GM21390 (cell line): ENCODE data around the gene CHST11.

ENCODE experiments used
- ATAC-seq: cut with Tn5 transposase; IDR thresholded peaks from one replicate; pipeline ENCODE4 v1.9.1; 2021; ENCODE audit not compliant: unreplicated experiment

The CHST11 gene

GRCh38 chr12:104624529-104624928 is 167.8 kb downstream of the CHST11 start:
- ATAC-seq, result no peak

GRCh38 chr12:104626069-104626837 is 169.5 kb downstream of the CHST11 start:
- ATAC-seq, result no peak

DNA sequence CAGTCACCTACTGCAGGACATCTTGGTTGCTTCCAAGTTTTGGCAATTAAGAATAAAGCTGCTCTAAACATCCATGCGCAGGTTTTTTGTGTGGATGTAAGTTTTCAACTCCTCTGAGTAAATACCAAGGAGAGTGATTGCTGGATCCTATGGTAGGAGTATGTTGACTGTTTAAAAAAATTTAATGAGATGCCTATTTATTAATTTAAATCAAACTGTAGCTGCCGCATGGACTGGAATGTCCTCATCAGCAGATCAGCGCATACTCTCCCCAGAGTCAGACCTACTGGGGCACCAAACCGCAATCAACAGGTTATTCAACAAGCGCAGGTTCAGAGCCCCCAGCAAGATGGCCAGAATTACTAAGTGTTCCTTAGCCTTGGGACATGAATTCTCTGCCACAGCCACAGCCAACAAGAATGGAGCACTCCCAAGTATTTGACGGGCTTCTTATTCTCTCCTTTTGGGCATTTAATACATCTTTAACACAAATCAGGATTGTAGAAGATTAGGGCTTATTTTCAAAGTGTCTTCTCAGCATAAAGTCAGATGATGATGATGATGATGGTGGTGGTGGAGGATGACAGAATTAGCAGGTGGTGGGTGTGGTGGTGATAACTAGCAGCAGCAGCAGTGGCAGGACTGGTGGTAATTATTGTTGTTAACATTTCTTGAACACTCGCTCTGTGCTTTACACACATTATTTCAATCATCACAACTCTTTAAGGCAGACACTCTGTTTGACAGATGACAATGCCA is 170.7 kb downstream of the CHST11 start:
- ATAC-seq, result no peak

DNA sequence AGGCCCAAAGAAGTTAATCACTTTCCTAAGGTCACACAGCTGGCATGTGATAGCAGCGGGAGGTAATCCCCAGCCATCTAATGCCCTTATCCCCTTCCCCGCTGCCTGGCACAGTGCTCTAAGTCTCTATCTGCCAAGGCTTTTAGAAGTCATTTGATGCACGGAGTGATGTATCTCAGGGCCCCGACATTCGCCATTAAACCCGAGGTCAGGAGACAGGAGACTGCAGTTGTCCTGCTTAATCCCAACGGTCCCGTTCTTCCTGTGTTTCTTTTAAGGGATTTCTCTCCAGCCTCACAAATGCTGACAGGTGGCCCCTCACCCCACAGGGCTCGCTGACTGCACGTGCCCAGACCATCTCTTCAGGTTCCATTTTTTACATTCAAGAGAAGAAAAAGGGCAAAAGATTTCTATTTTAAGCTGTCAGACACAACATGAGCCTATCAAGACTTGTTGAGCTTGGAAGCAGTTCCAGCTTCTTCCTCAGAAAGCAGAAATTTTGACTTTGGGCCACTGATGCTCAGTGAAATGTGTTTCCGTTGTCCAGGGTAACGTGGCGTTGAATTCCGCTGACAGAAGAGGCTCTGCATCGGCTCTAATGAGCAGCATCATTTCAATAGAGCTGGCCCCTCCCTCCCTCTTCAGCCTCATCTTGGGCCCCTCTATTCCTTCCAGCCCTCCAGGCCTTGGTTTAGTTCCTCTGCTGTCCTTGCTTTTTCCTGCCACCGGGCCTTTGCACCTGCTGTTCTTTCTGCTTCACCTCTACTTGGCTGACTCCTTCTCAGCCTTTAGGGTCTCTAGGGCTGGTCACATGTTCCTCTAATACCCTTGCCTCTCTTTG is 171.5 kb downstream of the CHST11 start:
- ATAC-seq, result no peak

DNA sequence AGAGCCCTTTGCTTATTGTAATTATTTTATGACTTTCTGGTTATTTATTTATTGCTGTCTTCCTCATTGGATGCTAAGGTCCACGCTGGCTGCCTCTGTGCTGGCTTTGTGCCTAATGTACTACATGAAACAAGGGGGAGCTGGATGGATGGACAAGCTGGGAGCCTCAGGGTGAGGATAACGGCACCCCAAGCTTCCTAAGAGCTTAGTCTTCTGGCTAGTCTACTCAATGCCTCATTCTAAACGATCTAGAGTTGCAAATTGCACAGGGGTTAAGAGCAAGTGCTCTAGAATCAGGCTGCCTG is 172.0 kb downstream of the CHST11 start:
- ATAC-seq, result no peak

- ATAC-seq, result no peak
These were observed 173.5 kb downstream of the CHST11 start for GRCh38 chr12:104630230-104630670.

DNA sequence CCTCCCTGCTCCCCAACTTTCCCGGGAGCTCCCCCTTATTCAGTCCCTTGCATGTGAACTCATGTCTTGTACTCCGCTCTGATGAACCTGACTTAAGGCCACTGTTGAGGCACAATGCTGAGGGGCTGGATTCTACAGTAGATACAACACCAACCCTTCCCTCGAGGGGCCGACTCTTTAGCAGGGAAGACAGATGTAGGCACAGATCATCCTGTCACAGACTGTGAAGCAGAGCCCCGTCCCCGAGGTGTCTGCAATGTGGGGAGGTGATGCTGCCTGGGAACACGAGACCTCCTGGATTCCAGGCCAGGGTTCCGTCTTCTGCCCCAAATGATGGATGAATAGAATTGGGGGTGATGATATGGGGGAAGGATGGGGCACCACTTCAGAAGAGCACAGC is 175.1 kb downstream of the CHST11 start:
- no peak for ATAC-seq

- no peak for ATAC-seq
These were observed 176.0 kb downstream of the CHST11 start for GRCh38 chr12:104632724-104633201.

GRCh38 chr12:104634044-104634443 is 177.3 kb downstream of the CHST11 start:
- no peak for ATAC-seq

DNA sequence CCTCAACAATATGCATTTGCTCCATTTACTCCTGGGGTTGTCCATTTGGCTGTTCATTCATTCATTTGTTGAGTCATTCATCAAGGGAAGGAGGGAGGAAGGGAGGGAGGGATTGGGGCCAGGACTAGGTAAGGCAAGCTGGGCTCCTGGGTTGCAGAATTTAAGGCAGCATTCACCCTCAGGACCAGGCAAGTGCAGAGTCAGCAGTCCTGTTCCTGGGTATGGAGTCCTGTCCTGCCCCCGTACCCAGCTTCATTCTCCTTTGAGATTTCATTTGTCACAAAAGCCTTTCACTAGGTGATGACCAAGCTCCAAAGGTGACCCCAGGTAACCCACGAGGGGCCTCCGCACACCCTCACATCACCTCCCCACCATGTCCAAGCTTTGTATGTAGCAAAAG is 178.1 kb downstream of the CHST11 start:
- no peak for ATAC-seq

- ATAC-seq, result no peak
These were observed 179.0 kb downstream of the CHST11 start for GRCh38 chr12:104635607-104636343.

- ATAC-seq, result no peak
These were observed 179.7 kb downstream of the CHST11 start for GRCh38 chr12:104636496-104636895.

- no peak for ATAC-seq
These were observed 180.9 kb downstream of the CHST11 start for GRCh38 chr12:104637604-104638003.

DNA sequence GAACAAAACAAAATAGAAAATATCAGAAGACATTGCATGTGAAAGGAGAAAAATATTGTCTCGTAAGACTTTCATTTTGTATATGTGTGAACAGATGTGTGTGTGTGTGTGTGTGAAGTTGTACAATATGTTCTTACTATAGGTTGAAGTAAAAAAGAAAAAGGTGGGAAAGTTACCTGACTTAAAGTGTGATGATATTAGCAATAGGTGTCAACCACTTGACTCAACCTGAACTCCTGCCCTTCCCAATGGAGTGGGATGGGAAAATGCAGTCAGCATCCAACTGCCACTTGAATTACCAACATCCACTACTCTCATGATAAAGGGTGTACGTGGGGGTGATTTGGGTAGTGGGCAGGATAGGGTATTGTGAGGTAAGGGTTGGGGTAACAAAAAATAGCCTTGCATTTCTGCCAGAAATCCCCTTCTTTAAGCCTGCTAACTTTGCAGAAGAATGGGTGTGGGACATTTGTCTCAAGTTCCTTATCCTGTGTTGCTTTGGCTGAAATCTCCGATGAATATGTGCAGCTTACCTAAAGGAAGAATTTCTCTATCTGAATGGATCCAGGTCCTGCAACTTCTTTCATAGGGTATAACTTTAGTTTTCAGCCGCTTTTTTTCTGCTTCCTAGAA is 181.6 kb downstream of the CHST11 start:
- no peak for ATAC-seq

DNA sequence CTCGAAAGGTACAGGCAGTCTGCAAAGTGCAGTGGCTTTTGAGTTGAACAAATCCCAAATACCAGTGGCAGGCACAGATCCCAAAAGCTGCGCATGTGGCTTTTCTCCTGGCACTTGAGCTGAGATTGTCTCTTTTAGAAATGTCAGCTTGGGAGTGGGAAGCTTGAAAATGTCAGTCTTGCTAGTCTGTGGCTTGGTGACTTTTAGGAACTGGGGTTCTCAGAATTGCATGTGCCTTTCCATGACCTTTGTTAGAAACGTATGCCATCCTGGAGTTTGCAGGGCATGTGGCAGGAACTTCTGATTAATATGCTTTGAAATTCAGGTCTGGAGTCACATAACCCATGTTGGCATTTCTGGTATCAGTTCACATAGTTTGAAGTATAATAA is 182.1 kb downstream of the CHST11 start:
- no peak for ATAC-seq

DNA sequence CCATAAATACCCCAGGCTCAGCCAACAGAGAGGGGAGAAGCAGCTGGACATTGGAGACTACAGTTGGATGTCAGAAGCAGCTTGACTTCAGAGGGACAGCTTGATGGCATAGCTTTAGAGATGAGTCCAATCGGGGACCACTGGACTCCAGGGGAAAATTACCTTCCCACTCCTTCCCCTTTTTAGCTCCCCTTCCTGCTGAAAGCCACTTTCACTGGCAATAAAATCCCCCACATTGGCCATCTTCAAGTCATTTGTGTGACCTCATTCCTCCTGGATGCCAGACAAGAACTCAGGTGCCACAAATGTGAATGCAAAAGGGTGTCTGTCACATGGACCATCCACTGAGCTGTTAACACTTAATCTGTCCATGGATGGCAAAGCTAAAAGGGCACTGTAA is 184.2 kb downstream of the CHST11 start:
- ATAC-seq, result no peak

DNA sequence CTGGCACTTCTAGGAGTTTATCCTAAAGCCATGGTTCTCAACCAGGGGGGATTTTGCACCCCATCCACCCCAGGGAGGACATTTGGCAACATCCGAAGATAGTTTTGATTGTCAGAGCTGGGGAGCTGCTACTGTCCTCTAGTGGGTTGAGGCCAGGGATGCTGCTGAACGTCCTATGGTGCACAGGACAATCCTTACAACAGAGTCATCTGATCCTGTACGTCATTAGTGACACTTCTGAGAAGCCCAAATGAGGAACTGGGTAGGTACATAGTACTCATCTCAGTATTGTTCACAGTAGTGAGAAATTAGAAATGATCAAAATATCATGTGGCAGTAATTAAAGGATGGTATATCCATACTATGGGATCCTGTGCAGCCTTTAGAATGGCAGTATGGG is 185.1 kb downstream of the CHST11 start:
- ATAC-seq, result peak; percentile 88

DNA sequence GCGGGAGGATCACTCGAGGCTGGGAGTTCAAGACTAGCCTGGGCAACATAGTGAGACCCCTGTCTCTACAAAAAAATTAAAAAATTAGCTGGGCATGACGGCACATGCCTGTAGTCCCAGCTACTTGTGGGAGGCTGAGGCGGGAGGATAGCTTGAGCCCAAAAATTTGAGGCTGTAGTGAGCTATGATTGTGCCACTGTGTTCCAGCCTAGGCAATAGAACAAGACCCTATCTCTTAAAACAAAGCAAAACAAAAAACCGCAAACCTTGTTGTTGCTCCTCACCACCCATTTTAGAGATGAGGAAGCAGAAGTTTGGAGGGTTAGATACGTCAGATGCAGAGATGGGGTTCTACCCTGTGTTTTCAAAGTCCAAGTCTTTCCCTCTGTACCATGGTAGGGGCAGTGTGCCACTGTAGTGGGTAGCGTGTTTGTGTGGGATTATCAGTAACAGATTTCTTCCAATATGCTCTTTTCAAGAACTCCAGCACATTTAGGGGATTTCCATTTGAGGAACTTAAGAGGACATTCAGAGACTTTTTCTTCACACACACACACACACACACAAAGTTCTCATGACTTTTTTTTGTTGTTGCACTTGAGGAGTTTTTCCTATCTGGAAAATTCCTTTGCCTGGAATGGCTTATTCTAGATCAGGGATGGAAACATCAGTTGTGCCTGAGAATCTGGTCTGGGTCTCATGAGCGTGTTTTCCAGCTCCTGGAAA is 186.5 kb downstream of the CHST11 start:
- no peak for ATAC-seq

DNA sequence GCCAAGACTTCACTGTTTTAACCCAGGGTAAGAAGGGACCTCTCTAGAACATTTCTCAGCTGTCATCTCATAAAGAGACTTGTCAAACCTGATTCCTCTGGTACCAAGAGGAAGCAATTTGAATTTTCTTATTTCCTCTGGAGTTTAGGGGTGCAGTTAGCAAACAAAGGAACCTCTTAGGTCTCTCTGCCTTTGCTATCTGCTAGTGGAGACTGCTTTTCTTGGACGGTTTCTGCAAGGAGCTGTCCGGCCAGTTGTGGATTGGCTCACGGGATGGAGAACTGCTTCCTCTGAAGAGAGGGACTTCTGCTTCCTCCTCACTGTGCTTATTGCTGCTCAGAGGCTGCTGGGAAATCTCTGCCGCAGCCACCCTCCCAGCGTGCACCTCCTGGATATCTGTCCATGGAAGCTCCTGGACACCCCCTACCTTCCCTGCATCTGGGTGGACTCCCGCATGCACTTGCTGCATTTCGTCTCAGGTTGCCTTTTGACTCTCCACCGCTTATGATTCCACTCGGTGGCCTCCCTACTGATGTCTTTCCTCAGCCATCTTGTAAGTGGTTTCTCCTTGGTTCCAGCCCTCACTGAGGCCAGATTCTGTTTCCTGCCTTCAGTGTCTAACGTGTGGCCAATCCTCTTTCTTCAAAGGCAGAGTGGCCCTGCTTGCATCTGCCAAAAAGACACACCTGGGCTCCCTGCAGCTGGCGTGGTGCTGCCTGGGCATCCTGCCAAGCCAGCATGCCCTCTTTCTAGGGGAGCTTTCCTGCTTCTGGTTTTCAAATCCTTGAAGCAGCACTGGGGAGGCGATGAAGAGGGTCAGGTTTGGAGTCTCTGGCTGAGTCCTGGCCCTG is 187.3 kb downstream of the CHST11 start:
- no peak for ATAC-seq
